Kidney glomerular epithelial cell (primary cell): ENCODE measurements around the gene NCAPD2.

Source experiments
- DNase-seq: peaks from one replicate; lab custom pipeline; 2025; lab: John Stamatoyannopoulos, UW

The NCAPD2 gene

DNA sequence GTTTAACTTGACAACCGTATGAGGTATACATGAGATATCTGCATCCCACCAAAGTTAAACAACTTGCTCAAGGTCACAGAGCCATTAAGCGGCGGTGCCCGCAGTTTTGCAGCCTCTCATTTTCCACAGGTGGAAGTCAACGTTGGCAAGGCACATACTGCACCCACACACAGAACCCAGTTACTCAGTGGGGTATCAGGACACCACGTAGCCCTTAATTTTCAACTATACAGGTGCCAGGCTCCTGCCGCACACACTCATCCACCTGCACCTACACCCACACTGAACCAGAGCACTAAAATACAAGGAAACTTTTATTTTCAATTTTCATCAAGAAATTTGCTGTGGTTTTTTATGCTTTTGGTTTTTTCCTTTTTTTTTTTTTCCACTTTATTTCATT lies 75.9 kb downstream of the NCAPD2 start:
- DNase-seq = no peak

DNA sequence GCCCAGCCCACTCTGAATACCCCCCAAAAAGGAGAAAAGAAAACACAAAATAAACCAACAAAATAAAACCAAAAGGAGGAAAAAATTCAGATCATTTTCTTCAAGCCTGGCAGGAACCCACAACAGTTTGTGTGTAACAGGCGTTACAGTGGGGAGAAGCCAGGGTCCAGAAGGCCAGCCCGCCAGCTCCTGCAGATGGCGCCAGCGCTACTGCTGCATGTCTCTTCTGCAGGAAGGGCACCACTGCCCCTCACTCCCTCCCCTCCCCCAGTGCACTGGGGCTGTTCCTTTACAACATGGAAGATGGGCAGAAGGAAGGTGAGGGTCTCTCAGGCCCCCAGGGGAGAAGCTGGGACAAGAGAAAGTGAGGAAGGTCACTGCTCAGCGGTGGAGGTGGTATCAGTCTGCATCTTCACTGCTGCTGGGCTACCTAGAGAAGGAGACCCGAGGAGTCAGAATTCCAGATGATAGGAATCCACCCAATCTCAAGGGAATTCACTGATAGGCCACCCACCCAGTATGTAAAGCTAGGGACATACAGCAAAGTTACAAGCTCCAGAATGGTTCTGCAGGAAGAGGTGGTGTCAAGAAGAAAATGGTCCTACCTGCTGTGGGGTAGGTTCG lies 76.5 kb downstream of the NCAPD2 start:
- no peak for DNase-seq

DNA sequence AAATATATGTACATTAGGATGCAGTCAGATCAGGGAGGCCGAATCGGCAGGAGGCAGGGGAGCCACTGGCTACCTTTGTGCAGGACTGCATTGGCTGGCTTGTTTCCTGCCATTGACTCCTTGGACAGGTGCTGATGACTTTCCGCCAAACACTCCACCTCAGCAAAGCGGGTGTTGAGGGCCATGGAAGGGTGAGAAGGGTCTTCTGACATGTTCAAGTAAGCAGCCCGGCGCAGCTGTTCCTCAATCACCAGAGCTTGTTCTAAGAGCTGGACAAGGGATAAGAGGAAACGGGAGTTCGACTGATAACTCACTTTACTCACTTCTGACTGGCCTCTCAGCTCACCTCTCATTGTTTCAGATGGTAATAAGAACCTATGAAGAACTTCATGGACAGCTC lies 79.1 kb downstream of the NCAPD2 start:
- no peak for DNase-seq

DNA sequence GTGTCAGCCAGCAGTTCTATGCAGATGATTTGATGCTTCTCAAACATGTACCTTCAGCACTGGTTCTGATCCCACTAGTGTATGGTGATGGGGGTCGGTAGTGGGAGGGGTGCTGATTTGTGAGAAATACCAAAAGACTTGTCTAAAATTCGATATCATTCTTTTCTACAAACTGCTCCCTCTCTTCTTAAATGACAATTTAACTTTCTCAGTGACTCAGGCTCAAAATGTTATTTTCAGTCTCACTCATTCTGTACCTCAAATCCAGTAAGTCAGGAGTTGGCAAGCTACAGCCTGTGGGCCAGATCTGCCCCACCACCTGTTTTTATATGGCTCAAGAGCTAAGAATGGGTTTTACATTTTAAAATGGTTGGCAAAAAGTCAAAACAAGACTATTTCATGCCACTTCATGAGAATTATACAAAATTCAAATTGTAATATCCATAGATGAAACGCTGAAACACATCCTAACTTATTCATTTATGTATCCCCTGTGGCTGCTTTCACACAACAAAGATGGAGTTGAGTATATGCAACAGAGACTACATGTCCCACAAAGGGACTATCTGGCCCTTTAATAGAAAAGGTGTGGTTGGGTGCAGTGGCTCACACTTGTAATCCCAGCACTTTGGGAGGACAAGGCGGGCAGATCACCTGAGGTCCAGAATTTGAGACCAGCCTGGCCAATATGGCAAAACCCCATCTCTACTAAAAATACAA lies 80.8 kb downstream of the NCAPD2 start:
- no peak for DNase-seq

- DNase-seq = no peak
Measured at GRCh38 chr12:6575648-6576047, 81.7 kb downstream of the NCAPD2 start.
